NCI-H1436 treated with DMSO at 0.1 percent for 48 hours (cell line): ENCODE measurements around the gene BBS2.
"Not testable (repeated sequence)": the region's sequence is repeated elsewhere in the genome, so short reads cannot be mapped to it uniquely, and the experiment has no call there.

ENCODE experiments used
- DNase-seq: peaks from one replicate; lab custom pipeline; 2025; lab: John Stamatoyannopoulos, UW

BBS2 gene

GRCh38 chr16:56525236-56525635, 5.4 kb upstream of the BBS2 start:
- DNase-seq: no peak

- DNase-seq: no peak
Observed at GRCh38 chr16:56520251-56520577, 390 bp upstream of the BBS2 start.

- DNase-seq: no peak
Observed at GRCh38 chr16:56518425-56518824, 1.4 kb downstream of the BBS2 start.

- DNase-seq: no peak
Observed at GRCh38 chr16:56517206-56517605, 2.6 kb downstream of the BBS2 start.

- DNase-seq: no peak
Observed at GRCh38 chr16:56515665-56516064, 4.2 kb downstream of the BBS2 start.

GRCh38 chr16:56514845-56515244, 5.0 kb downstream of the BBS2 start:
- no peak for DNase-seq

- DNase-seq: no peak
Observed at GRCh38 chr16:56513972-56514371, 5.9 kb downstream of the BBS2 start.

- no peak for DNase-seq
Observed at GRCh38 chr16:56513091-56513490, 6.7 kb downstream of the BBS2 start.

- no peak for DNase-seq
Observed at GRCh38 chr16:56512025-56512424, 7.8 kb downstream of the BBS2 start.

- DNase-seq: no peak
Observed at GRCh38 chr16:56510544-56510943, 9.3 kb downstream of the BBS2 start.

- no peak for DNase-seq
Observed at GRCh38 chr16:56506941-56507340, 12.9 kb downstream of the BBS2 start.

GRCh38 chr16:56505181-56505580, 14.6 kb downstream of the BBS2 start:
- DNase-seq: no peak

- no peak for DNase-seq
Observed at GRCh38 chr16:56493815-56494214, 26.0 kb downstream of the BBS2 start.

GRCh38 chr16:56493126-56493525, 26.7 kb downstream of the BBS2 start:
- no peak for DNase-seq

GRCh38 chr16:56491657-56492261, 28.1 kb downstream of the BBS2 start:
- DNase-seq: no peak

- DNase-seq: not testable (repeated sequence)
Observed at GRCh38 chr16:56488868-56489267, 31.0 kb downstream of the BBS2 start.

- no peak for DNase-seq
Observed at GRCh38 chr16:56488035-56488434, 31.8 kb downstream of the BBS2 start.

GRCh38 chr16:56483394-56483793, 36.4 kb downstream of the BBS2 start:
- DNase-seq: no peak

- no peak for DNase-seq
Observed at GRCh38 chr16:56482683-56483236, 37.1 kb downstream of the BBS2 start.

GRCh38 chr16:56481468-56482122, 38.2 kb downstream of the BBS2 start:
- DNase-seq: no peak

GRCh38 chr16:56480776-56481467, 38.9 kb downstream of the BBS2 start:
- no peak for DNase-seq

- no peak for DNase-seq
Observed at GRCh38 chr16:56479469-56479868, 40.4 kb downstream of the BBS2 start.
